ENCODE results near the gene NAV2.

NAV2 gene

GRCh38 chr11:19940831-19941230 lies 228.2 kb downstream of the NAV2 start:
- no peak for DNase-seq
- TF ChIP-seq GATA1 (IDR thresholded peaks at IDR 0.05; ENCODE audit: low read depth, low read length) (no peak), POLR2A (IDR thresholded peaks at IDR 0.05; ENCODE audit: low read length) (no peak)

DNA sequence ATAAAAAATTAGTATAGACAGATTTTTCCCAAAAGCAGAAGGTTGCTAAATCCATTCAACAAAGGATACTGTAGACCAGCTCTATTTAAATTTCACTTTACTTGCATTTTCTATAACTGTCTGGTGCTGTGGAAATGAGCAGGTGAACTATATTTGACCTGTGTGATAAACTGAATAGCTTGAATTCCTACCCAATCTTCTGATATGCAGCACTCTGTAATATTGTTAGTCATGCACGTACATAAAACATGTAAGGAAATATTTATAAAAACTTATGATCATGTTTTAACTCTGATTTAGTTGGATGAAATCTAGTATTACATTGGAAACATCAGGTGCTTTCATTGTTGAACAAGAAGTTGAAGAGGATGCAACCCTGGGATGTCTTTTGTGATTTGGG lies 234.0 kb downstream of the NAV2 start:
- TF ChIP-seq POLR2A (IDR thresholded peaks at IDR 0.05; ENCODE audit: low read length) (no peak), GATA1 (IDR thresholded peaks at IDR 0.05; ENCODE audit: low read depth, low read length) (no peak)
- no peak for DNase-seq

DNA sequence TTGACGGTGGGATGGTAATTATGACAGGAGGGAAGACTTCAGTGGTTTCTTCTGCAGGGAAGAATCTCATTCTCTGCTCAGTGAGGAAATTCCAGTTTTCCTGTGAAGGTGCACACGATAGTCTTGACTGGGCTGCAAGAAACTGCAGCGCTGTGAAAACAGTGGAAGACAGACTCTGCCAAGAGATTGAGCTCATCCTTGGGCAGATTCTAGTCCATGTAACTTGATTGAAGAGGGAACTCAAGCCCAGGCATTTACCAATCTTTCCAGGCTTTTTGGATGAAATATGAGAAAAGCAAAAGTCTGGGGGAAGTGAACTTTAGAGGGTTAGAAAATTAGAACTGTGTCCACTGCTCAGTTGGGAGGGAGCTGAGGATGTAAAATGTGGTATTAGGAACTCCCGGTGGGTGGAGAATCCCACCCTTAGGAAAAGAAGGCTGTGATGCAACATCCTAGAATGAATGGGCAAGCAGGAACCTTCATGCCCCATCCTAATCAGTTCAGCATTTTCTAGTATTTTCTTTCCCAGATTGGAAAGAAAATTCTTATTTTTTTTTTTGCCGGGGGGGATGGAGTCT lies 235.0 kb downstream of the NAV2 start:
- DNase-seq: no peak
- TF ChIP-seq GATA1 (IDR thresholded peaks at IDR 0.05; ENCODE audit: low read depth, low read length): no peak
- TF ChIP-seq POLR2A (IDR thresholded peaks at IDR 0.05; ENCODE audit: low read length): no peak

- DNase-seq: no peak
- TF ChIP-seq GATA1 (IDR thresholded peaks at IDR 0.05; ENCODE audit: low read depth, low read length) (no peak), POLR2A (IDR thresholded peaks at IDR 0.05; ENCODE audit: low read length) (no peak)
Observed at GRCh38 chr11:19949606-19950005, 237.0 kb downstream of the NAV2 start.

DNA sequence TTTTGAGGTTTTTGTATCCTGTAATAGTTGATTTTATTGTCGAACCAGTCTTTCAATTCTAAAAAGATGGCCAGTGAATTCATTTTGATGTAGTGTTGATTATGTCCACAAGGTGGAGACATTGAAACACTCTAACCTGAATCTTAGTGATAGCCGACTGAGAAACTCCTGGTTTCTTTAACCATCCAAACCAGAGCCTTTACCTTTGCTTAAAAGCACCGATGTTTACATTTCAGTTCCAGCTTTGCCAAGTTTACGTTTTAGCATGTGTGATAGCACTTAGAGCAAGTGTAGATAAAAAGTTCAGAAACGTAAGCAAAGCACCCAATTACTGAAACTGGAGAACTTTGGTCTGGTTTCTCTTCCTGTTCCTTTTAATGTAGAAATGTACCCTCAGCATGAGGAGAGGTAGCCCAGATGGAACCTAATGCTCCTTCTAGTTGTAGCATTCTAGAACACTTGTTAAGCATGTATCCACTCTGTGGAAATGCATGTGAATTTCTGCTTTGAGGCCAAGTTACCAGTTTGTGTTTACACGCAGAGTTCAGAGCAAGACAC lies 239.0 kb downstream of the NAV2 start:
- DNase-seq: peak; percentile 36 to 68

GRCh38 chr11:19952116-19952605 lies 239.5 kb downstream of the NAV2 start:
- no peak for DNase-seq
- TF ChIP-seq POLR2A (IDR thresholded peaks at IDR 0.05; ENCODE audit: low read length) (no peak), GATA1 (IDR thresholded peaks at IDR 0.05; ENCODE audit: low read depth, low read length) (no peak)

More for the DNA sequence above, 239.0 kb downstream of the NAV2 start:
- no peak for TF ChIP-seq GATA1 (IDR thresholded peaks at IDR 0.05; ENCODE audit: low read depth, low read length)
- TF ChIP-seq POLR2A (IDR thresholded peaks at IDR 0.05; ENCODE audit: low read length): no peak

- TF ChIP-seq GATA1 (IDR thresholded peaks at IDR 0.05; ENCODE audit: low read depth, low read length): no peak
- TF ChIP-seq POLR2A (IDR thresholded peaks at IDR 0.05; ENCODE audit: low read length): no peak
- DNase-seq: no peak
Observed at GRCh38 chr11:19952911-19953310, 240.3 kb downstream of the NAV2 start.

DNA sequence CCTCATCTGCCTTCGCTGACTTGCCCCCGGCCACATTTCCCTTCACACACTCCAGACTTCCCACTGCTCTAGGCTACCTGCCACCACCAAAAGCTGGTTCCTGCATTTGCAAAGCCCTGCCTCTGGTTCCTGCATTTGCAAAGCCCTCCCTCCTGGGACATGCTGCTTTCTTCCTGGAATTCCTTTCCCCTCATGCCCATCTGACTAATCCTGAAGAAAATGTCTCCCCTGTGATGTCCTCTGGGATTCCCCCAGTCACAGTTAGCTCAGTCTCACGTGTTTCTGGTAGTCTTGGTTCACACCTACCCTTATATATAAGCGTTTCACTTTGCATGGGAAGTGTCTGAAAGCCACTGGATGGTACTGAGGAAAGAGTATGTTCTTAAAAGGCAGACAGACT lies 240.7 kb downstream of the NAV2 start:
- no peak for DNase-seq
- TF ChIP-seq GATA1 (IDR thresholded peaks at IDR 0.05; ENCODE audit: low read depth, low read length) (no peak), POLR2A (IDR thresholded peaks at IDR 0.05; ENCODE audit: low read length) (no peak)

- no peak for DNase-seq
- TF ChIP-seq GATA1 (IDR thresholded peaks at IDR 0.05; ENCODE audit: low read depth, low read length): no peak
- TF ChIP-seq POLR2A (IDR thresholded peaks at IDR 0.05; ENCODE audit: low read length): no peak
Observed at GRCh38 chr11:19953909-19954308, 241.3 kb downstream of the NAV2 start.

DNA sequence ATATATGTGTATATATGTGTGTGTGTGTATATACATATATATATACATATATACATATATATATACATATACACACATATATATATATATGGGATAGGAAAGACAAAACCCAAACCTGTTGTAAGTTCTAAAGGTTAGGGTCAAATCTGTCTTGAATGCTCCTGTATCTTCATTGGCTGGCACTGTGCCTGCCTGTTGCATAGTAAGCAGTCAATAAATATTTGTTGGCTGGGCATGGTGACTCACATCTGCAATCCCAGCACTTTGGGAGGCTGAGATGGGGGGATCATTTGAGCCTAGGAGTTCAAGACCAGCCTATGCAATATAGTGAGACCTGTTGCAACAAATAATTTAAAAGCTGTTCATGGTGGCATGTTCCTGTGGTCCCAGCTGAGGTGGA lies 242.3 kb downstream of the NAV2 start:
- peak in 1 of 2 experiments; percentile 13 for DNase-seq
- TF ChIP-seq GATA1 (IDR thresholded peaks at IDR 0.05; ENCODE audit: low read depth, low read length) (no peak), POLR2A (IDR thresholded peaks at IDR 0.05; ENCODE audit: low read length) (no peak)

DNA sequence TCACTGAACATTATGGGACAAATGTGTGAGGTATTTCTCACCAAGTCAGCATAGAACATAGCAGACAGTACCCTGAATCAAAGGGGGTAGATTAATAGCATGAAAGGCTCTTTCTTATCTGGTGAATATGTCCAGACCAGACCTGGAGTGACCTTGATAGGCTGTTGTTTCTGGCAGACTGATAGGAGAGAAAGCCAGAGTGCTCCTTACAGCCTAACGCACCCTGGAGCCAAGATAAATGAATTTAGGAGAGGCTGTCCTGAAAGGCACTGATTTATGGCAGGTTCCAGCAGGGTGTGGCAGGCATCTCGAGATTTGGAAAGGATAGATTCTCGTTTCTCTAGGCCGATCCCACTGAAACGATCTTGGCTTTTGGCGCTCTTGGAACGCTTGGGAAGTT lies 243.0 kb downstream of the NAV2 start:
- TF ChIP-seq POLR2A (IDR thresholded peaks at IDR 0.05; ENCODE audit: low read length): no peak
- no peak for TF ChIP-seq GATA1 (IDR thresholded peaks at IDR 0.05; ENCODE audit: low read depth, low read length)
- DNase-seq: peak in 1 of 2 experiments; percentile 43

GRCh38 chr11:19956228-19956627 lies 243.6 kb downstream of the NAV2 start:
- no peak for DNase-seq
- no peak for TF ChIP-seq POLR2A (IDR thresholded peaks at IDR 0.05; ENCODE audit: low read length)
- no peak for TF ChIP-seq GATA1 (IDR thresholded peaks at IDR 0.05; ENCODE audit: low read depth, low read length)

GRCh38 chr11:19957294-19957943 lies 244.8 kb downstream of the NAV2 start:
- TF ChIP-seq POLR2A (IDR thresholded peaks at IDR 0.05; ENCODE audit: low read length): no peak
- no peak for TF ChIP-seq GATA1 (IDR thresholded peaks at IDR 0.05; ENCODE audit: low read depth, low read length)
- no peak for DNase-seq

DNA sequence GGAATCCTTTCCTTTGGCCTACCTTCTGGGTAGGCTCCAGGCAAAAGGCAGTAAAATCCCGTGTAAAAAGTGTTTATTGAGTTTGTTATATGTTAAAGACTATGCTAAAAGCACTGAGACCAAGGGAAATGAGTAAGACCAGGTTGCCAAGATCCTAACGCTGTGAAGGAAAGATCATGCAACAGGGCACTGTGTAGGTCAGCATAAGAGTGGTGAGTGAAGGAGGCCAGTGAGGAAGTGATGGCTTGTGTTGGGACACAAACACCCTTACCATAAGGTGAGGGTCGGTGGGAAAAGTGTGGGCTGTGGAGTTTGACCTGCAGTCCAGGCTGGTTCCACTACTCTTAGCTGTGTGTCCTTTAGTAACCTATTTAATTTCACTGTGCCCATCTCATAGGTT lies 245.6 kb downstream of the NAV2 start:
- TF ChIP-seq POLR2A (IDR thresholded peaks at IDR 0.05; ENCODE audit: low read length) (no peak), GATA1 (IDR thresholded peaks at IDR 0.05; ENCODE audit: low read depth, low read length) (no peak)
- DNase-seq: no peak

- TF ChIP-seq POLR2A (IDR thresholded peaks at IDR 0.05; ENCODE audit: low read length) (no peak), GATA1 (IDR thresholded peaks at IDR 0.05; ENCODE audit: low read depth, low read length) (no peak)
- no peak for DNase-seq
Observed at GRCh38 chr11:19959210-19959609, 246.6 kb downstream of the NAV2 start.

Measured in erythroblast (primary cell).